Measurements from ENCODE around the gene CPLANE2. TPM values are rescaled to one million over a fixed set of nuclear protein-coding genes. Genes with fewer than 3 reads are reported as not detected.
A peak's percentile ranks its signal among the peaks of the same experiment; 100 is the strongest.

The CPLANE2 gene
- total RNA-seq, 4 donors from 2014 or later = 6.6 to 45.8 (median 11.0) TPM

GRCh38 chr1:16245476-16246196 is 8.7 kb upstream of the CPLANE2 start:
- Histone ChIP-seq H3K4me3 (no peak overlapping the region), H3K4me1 (peaks cover 29 to 70% (median 34%) of the 10 kb centered on the region in 3 donors), H3K27me3 (no peaks in the 10 kb centered on the region), H3K36me3 (peaks cover 0 to 18% of the 10 kb centered on the region in 2 donors), H3K9me3 (no peaks in the 10 kb centered on the region), H3K27ac (peak overlapping the region in 2 of 4 donors; percentile 82 to 83)
- ATAC-seq = no peak
- TF ChIP-seq POLR2AphosphoS5 (IDR thresholded peaks at IDR 0.05) = no peak
- TF ChIP-seq EP300 (IDR thresholded peaks at IDR 0.05) = no peak
- TF ChIP-seq POLR2A (IDR thresholded peaks at IDR 0.05) = no peak
- TF ChIP-seq, protein P1, sequence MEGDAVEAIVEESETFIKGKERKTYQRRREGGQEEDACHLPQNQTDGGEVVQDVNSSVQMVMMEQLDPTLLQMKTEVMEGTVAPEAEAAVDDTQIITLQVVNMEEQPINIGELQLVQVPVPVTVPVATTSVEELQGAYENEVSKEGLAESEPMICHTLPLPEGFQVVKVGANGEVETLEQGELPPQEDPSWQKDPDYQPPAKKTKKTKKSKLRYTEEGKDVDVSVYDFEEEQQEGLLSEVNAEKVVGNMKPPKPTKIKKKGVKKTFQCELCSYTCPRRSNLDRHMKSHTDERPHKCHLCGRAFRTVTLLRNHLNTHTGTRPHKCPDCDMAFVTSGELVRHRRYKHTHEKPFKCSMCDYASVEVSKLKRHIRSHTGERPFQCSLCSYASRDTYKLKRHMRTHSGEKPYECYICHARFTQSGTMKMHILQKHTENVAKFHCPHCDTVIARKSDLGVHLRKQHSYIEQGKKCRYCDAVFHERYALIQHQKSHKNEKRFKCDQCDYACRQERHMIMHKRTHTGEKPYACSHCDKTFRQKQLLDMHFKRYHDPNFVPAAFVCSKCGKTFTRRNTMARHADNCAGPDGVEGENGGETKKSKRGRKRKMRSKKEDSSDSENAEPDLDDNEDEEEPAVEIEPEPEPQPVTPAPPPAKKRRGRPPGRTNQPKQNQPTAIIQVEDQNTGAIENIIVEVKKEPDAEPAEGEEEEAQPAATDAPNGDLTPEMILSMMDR (IDR thresholded peaks at IDR 0.05) = no peak
- 89 to 92% methylated on average over 3 to 4 of the region's 9 CpGs for WGBS, 2 donors (ENCODE audit: low coverage in 1 of 2)

- WGBS, 2 donors (ENCODE audit: low coverage in 1 of 2) = 74 to 78% methylated on average over 4 to 7 of the region's 8 CpGs
- no peaks in the 10 kb centered on the region for H3K9me3 ChIP-seq
- no peak overlapping the region for H3K4me3 ChIP-seq
- H3K4me1 ChIP-seq = peaks cover 24 to 61% (median 28%) of the 10 kb centered on the region in 3 donors
- no peaks in the 10 kb centered on the region for H3K27me3 ChIP-seq
- no peak for ATAC-seq
- H3K27ac ChIP-seq = peak overlapping the region in 2 of 4 donors; percentile 40 to 55
- no peak for TF ChIP-seq POLR2AphosphoS5 (IDR thresholded peaks at IDR 0.05)
- no peak for TF ChIP-seq POLR2A (IDR thresholded peaks at IDR 0.05)
- TF ChIP-seq EP300 (IDR thresholded peaks at IDR 0.05) = no peak
- TF ChIP-seq, protein P1 (IDR thresholded peaks at IDR 0.05) = no peak
- peaks cover 0 to 17% of the 10 kb centered on the region in 2 donors for H3K36me3 ChIP-seq
Observed at GRCh38 chr1:16244650-16245285, 7.8 kb upstream of the CPLANE2 start.

- peak; percentile 51 for ATAC-seq
- Histone ChIP-seq H3K4me1 (peaks cover 19 to 54% (median 21%) of the 10 kb centered on the region in 3 donors), H3K36me3 (peaks cover 0 to 17% of the 10 kb centered on the region in 2 donors), H3K27ac (peak overlapping the region in 3 of 4 donors; percentile 27 to 55 (median 40)), H3K27me3 (no peaks in the 10 kb centered on the region), H3K9me3 (no peaks in the 10 kb centered on the region), H3K4me3 (no peak overlapping the region)
- 7 to 15% methylated on average over 3 to 4 of the region's 8 CpGs for WGBS, 2 donors (ENCODE audit: low coverage in 1 of 2)
- peak; percentile 66 for TF ChIP-seq POLR2AphosphoS5 (IDR thresholded peaks at IDR 0.05)
- TF ChIP-seq, protein P1 (IDR thresholded peaks at IDR 0.05) = peak in 3 of 4 experiments; percentile 81 to 87 (median 82)
- TF ChIP-seq POLR2A (IDR thresholded peaks at IDR 0.05) = no peak
- no peak for TF ChIP-seq EP300 (IDR thresholded peaks at IDR 0.05)
Observed at GRCh38 chr1:16243936-16244649, 7.1 kb upstream of the CPLANE2 start.

- ATAC-seq = no peak
- 57 to 80% methylated on average over 2 to 6 of the region's 8 CpGs for WGBS, 2 donors (ENCODE audit: low coverage in 1 of 2)
- TF ChIP-seq, protein P1 (IDR thresholded peaks at IDR 0.05) = no peak
- TF ChIP-seq EP300 (IDR thresholded peaks at IDR 0.05) (no peak), POLR2A (IDR thresholded peaks at IDR 0.05) (no peak), POLR2AphosphoS5 (IDR thresholded peaks at IDR 0.05) (no peak)
- H3K27ac ChIP-seq = no peak overlapping the region
- no peaks in the 10 kb centered on the region for H3K27me3 ChIP-seq
- H3K36me3 ChIP-seq = peaks cover 0 to 17% of the 10 kb centered on the region in 2 donors
- no peak overlapping the region for H3K4me3 ChIP-seq
- no peaks in the 10 kb centered on the region for H3K9me3 ChIP-seq
- peaks cover 11 to 46% (median 14%) of the 10 kb centered on the region in 3 donors for H3K4me1 ChIP-seq
Observed at GRCh38 chr1:16243215-16243610, 6.2 kb upstream of the CPLANE2 start.

Data from gastroesophageal sphincter (tissue), 4 donors.